ENCODE data around the gene CORIN. TPM values are rescaled to one million over a fixed set of nuclear protein-coding genes. Genes with fewer than 3 reads are reported as not detected.
"Not testable (repeated sequence)": the region's sequence is repeated elsewhere in the genome, so short reads cannot be mapped to it uniquely, and the experiment has no call there.

CORIN gene
- total and polyA plus RNA-seq, 4 donors = 0.02 to 0.23 (median 0.15) TPM

DNA sequence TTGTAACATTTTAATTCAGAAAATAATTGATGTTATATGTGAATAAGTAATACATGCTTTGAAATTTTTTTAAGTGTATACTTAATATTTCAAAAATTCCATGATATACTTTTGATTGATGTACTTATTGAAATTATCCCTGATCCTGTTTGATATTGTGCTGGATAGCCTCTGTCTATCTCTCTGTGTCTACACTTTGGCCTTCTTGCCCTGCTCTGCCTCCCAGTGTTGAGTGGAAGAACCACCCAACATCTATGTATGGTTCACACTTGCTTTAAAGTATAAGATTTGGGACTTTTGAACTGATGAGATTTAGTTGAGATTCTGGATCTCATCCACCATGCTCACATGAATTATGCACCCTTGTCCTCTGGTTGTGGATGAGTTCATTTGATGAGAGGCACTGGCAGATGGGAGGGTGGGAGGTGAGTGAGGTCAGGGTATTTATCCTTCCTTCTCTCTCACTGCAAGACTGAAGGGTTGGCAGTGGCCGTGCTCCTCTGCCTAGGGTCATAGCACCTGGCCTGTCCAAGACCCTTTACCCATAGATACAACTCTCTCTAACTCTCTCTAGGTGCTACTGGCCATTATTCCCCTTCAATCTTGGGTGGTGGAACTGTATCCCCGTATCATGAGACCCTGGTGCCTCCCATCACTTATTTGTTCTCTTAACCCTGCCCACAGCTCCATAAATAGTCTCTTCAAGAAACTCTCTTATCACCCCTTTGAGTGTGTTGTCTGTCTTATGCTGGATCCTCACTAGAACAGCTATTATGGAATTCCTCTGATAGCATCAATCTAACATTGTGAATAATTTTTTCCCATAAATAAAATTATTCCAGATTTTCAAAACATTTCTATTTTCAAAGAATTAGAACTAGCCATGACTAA lies 75.2 kb downstream of the CORIN start (continued):
- TF ChIP-seq CTCF (IDR thresholded peaks at IDR 0.05; ENCODE audit: low read depth, low read length, missing input control) = peak; percentile 31

DNA sequence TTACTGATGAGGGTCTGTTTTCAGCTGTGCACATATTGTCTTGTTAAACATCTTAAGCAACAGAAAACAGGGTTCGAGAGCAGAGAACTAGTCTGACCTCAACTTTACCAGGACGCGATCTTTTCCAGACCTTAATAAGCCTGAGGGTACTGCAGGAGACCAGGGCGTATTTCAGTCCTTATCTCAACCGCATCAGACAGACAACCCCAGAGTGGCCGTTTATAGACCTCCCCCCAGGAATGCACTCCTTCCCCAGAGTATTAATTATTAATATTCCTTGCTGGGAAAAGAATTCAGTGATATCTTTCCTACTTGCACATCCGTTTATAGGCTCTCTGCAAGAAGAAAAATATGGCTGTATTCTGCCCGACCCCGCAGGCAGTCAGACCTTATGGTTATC lies 84.6 kb downstream of the CORIN start:
- not testable (repeated sequence) for H3K4me3 ChIP-seq (ENCODE audit: low read depth in 1 of 3, low read length in 3 of 3); H3K27me3 ChIP-seq (ENCODE audit: control insufficient read depth in 4 of 4, insufficient read depth in 4 of 4, low read length in 3 of 4); DNase-seq (ENCODE audit: low spot score); H3K27ac ChIP-seq (ENCODE audit: low read depth in 1 of 2, low read length in 2 of 2); H3K4me1 ChIP-seq (ENCODE audit: control insufficient read depth in 4 of 4, insufficient read depth in 4 of 4, low read length in 3 of 4); H3K9me3 ChIP-seq (ENCODE audit: control insufficient read depth in 4 of 4, low read length in 3 of 4); H3K36me3 ChIP-seq (ENCODE audit: control insufficient read depth in 4 of 4, insufficient read depth in 3 of 4, low read depth in 1 of 4, low read length in 3 of 4); H3K9ac ChIP-seq (ENCODE audit: low read depth in 1 of 2, low read length in 2 of 2)
- 90% methylated on average over 9 of the region's 9 CpGs for WGBS

- 58% methylated on average over 5 of the region's 5 CpGs for WGBS
- H3K4me3 ChIP-seq (ENCODE audit: low read depth in 1 of 3, low read length in 3 of 3) = no peak overlapping the region
- no peaks in the 10 kb centered on the region for H3K9me3 ChIP-seq (ENCODE audit: control insufficient read depth in 4 of 4, low read length in 3 of 4)
- no peak for DNase-seq (ENCODE audit: low spot score)
- no peaks in the 10 kb centered on the region for H3K27me3 ChIP-seq (ENCODE audit: control insufficient read depth in 4 of 4, insufficient read depth in 4 of 4, low read length in 3 of 4)
- H3K36me3 ChIP-seq (ENCODE audit: control insufficient read depth in 4 of 4, insufficient read depth in 3 of 4, low read depth in 1 of 4, low read length in 3 of 4) = no peaks in the 10 kb centered on the region
- TF ChIP-seq HNF4A (conservative IDR thresholded peaks at IDR 0.05) (no peak), YY1 (IDR thresholded peaks at IDR 0.05) (no peak), RAD21 (IDR thresholded peaks at IDR 0.05) (no peak), GABPA (IDR thresholded peaks at IDR 0.05 in 1 of 2, conservative IDR thresholded peaks at IDR 0.05 in 1 of 2) (no peak), JUND (IDR thresholded peaks at IDR 0.05) (no peak), FOXA2 (IDR thresholded peaks at IDR 0.05) (no peak), NR2F2 (IDR thresholded peaks at IDR 0.05) (no peak), SP1 (IDR thresholded peaks at IDR 0.05) (no peak), EGR1 (IDR thresholded peaks at IDR 0.05; ENCODE audit: low read depth in 2 of 2) (no peak), RXRA (IDR thresholded peaks at IDR 0.05) (no peak), FOXA1 (IDR thresholded peaks at IDR 0.05) (no peak), REST (IDR thresholded peaks at IDR 0.05) (no peak), HNF4G (IDR thresholded peaks at IDR 0.05) (no peak), TAF1 (conservative IDR thresholded peaks at IDR 0.05) (no peak), CTCF (IDR thresholded peaks at IDR 0.05; ENCODE audit: low read depth, low read length, missing input control) (no peak)
- TF ChIP-seq, protein P1, sequence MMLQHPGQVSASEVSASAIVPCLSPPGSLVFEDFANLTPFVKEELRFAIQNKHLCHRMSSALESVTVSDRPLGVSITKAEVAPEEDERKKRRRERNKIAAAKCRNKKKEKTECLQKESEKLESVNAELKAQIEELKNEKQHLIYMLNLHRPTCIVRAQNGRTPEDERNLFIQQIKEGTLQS (IDR thresholded peaks at IDR 0.05) = no peak
- TF ChIP-seq, protein P2, sequence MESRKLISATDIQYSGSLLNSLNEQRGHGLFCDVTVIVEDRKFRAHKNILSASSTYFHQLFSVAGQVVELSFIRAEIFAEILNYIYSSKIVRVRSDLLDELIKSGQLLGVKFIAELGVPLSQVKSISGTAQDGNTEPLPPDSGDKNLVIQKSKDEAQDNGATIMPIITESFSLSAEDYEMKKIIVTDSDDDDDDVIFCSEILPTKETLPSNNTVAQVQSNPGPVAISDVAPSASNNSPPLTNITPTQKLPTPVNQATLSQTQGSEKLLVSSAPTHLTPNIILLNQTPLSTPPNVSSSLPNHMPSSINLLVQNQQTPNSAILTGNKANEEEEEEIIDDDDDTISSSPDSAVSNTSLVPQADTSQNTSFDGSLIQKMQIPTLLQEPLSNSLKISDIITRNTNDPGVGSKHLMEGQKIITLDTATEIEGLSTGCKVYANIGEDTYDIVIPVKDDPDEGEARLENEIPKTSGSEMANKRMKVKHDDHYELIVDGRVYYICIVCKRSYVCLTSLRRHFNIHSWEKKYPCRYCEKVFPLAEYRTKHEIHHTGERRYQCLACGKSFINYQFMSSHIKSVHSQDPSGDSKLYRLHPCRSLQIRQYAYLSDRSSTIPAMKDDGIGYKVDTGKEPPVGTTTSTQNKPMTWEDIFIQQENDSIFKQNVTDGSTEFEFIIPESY (IDR thresholded peaks at IDR 0.05) = no peak
- no peaks in the 10 kb centered on the region for H3K4me1 ChIP-seq (ENCODE audit: control insufficient read depth in 4 of 4, insufficient read depth in 4 of 4, low read length in 3 of 4)
- no peak overlapping the region for H3K9ac ChIP-seq (ENCODE audit: low read depth in 1 of 2, low read length in 2 of 2)
- H3K27ac ChIP-seq (ENCODE audit: low read depth in 1 of 2, low read length in 2 of 2) = no peak overlapping the region
These were observed 85.7 kb downstream of the CORIN start for GRCh38 chr4:47752214-47752613.
